SJSA1 (cell line): ENCODE results near the gene ADAT3. TPM values are rescaled to one million over a fixed set of nuclear protein-coding genes. Genes with fewer than 3 reads are reported as not detected.
A peak's percentile ranks its signal among the peaks of the same experiment; 100 is the strongest.
"Not testable (repeated sequence)": the region's sequence is repeated elsewhere in the genome, so short reads cannot be mapped to it uniquely, and the experiment has no call there.

Experiments used
- DNase-seq, 2 experiments: peaks; one replicate each; pipeline ENCODE4 v3.0.0-alpha.2; 2015 to 2020; ENCODE audit warnings: low spot score in 2 of 2, low read depth in 1 of 2
- H3K27ac ChIP-seq: fragments of 250-450 bp; sonication (Bioruptor Pico); 2 replicates; pipeline ENCODE4 v1.5.1; 2020; ENCODE audit warnings: mild to moderate bottlenecking, moderate library complexity
- H3K27me3 ChIP-seq: fragments of 250-450 bp; sonication (Bioruptor Pico); replicated peaks from 2 replicates; pipeline ENCODE4 v1.5.1; 2020; ENCODE audit warnings: mild to moderate bottlenecking, moderate library complexity
- H3K36me3 ChIP-seq: fragments of 250-450 bp; sonication (Bioruptor Pico); 2 replicates; pipeline ENCODE4 v1.5.1; 2020; ENCODE audit warnings: mild to moderate bottlenecking
- H3K4me1 ChIP-seq: fragments of 250-450 bp; sonication (Bioruptor Pico); replicated peaks from 2 replicates; pipeline ENCODE4 v1.6.1; 2021; ENCODE audit warnings: mild to moderate bottlenecking
- H3K4me3 ChIP-seq: fragments of 250-450 bp; sonication (Bioruptor Pico); 2 replicates; pipeline ENCODE4 v1.5.1; 2020; ENCODE audit warnings: mild to moderate bottlenecking
- H3K9me3 ChIP-seq: fragments of 250-450 bp; sonication (Bioruptor Pico); replicated peaks from 2 replicates; pipeline ENCODE4 v1.5.1; 2020; ENCODE audit warnings: mild to moderate bottlenecking
- total RNA-seq: library from RNA; depleted of rRNA; stranded (reverse); fragments of >200 nt; shearing (Covaris generic); gene quantifications from 2 replicates; pipeline ENCODE4 v1.2.3, GENCODE V29; 2014

Gene ADAT3
- total RNA-seq, 1 experiment from 2014 or later = 2.4 TPM

DNA sequence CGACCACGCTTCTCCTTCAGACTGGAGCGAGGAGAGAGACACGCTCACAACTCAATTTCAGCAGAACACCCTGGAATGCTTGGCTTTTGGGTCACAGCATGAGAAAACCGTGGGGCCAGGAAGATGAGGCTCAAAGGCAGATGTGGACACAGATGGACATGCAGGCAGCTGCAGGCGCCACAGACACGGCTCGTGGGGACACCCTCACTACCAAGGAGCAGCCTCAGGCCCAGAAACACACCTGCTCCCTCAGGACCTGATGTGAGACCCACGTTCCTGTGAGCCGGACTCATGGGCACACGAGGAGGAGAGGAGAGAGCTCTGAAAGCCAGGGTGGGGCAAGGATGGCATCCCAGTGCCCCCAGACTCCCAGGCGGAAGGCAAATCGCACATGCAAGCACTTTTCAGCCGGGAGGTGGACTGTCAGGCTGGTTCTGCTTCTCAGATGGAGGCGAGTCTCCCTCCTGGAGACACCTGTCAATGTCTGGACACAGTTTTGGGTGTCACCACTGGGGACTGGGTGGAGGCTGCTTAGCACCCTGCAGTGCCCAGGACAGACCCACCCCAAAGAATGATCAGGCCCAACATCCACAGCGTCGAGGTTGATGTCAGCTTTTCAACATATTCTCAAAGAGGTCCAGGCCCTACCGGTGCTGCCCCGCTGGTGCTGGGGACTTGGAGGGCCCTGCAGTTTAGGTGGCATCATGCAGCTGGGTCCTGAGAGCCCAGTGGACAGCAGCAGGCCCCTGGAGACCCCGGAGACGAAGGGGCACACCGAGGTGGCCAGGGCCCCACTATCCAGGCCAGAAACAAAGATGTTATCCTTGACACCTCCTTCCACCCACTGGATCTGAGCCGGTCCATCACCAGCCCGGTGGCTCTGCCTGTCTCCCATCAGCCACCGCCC, 22.2 kb upstream of the ADAT3 start:
- Histone ChIP-seq H3K27ac (no peak overlapping the region), H3K9me3 (no peaks in the 10 kb centered on the region), H3K36me3 (peaks cover 24% of the 10 kb centered on the region), H3K27me3 (no peaks in the 10 kb centered on the region), H3K4me3 (peak overlapping the region; percentile 74; the same call in 1 of the 2 replicates), H3K4me1 (peaks cover 10% of the 10 kb centered on the region)
- DNase-seq = no peak

DNA sequence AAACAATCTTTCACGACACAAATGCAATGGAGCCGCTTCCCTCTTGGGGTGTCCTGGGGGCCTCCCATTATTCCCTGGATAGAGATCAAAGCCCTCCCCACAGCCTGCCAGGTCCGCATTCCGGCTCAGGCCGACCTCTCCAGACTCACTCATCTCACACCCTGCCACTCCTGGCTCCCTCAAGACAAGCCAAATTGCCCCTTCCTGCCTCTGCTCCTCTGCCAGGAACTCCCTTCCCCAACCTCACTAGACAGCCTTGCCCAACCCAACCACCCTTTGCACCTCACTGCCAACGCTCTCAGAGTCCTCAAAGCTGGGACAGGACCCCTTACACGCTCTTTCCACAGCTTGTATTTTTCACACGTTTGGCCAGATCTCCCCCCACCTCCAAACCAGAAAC, 21.4 kb upstream of the ADAT3 start:
- Histone ChIP-seq H3K27me3 (no peaks in the 10 kb centered on the region), H3K27ac (no peak overlapping the region), H3K36me3 (peaks cover 24% of the 10 kb centered on the region), H3K9me3 (no peaks in the 10 kb centered on the region), H3K4me3 (peak overlapping the region; percentile 74), H3K4me1 (peaks cover 10% of the 10 kb centered on the region)
- no peak for DNase-seq

DNA sequence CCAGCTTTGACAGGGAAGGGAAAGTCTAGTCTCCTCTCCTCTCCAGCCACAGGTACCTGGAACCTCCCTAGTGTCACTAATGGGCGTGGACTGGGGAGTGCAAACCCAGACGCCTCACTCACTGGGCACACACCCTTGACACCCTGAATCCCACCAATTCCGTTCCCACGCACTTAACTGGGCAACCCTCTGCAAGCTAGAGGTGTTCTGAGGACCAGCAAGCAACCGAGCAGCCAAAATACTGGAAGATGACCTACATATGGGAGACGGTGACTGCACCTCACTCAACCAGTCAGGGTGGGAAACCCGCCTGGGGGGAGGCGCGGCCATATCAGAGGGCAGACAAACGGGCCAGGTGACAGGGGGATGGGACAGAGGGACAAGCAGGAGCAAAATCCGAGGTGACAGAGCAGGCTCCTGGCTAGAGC, 20.9 kb upstream of the ADAT3 start:
- Histone ChIP-seq H3K9me3 (no peaks in the 10 kb centered on the region), H3K4me3 (peak overlapping the region; percentile 74), H3K27me3 (no peaks in the 10 kb centered on the region), H3K27ac (no peak overlapping the region), H3K4me1 (peaks cover 10% of the 10 kb centered on the region), H3K36me3 (peaks cover 24% of the 10 kb centered on the region)
- DNase-seq = no peak

DNA sequence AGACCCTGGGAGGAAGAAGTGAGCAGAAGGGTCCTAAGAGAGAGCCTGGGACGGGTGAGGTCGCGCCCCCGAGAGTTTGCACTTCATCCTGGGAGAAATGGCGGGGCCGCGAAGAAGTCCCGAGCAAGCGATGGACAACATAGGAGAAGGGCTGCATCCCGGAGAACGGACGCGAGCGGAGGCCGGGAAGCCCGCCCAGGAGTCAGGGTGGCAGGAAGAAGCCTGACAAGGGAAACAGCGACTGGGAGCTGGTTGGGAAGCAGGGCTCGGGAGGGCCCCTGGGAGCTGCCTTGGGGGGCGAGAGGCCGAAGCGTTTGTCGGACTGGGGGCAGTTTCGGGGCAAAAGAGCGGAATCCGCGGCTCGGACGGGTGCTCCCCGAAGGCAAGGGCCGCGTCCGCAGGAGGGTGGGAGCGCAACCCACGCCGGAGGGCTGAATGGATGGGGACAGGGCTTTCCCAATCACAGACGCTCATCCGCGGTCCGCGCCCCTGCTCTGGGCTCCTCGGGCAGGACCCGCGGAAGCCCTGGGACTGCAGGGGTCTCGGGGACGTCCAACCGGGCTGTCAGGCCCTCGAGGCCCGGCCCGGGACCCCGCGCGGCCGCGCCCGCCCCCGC, 20.4 kb upstream of the ADAT3 start:
- peak in 1 of 2 experiments; percentile 37 for DNase-seq
- Histone ChIP-seq H3K4me1 (peaks cover 10% of the 10 kb centered on the region), H3K27ac (0 out of 2 replicates have a peak overlapping the region, but pooled peaks have one; percentile 27), H3K4me3 (peak overlapping the region; percentile 74), H3K27me3 (no peaks in the 10 kb centered on the region), H3K9me3 (no peaks in the 10 kb centered on the region), H3K36me3 (peaks cover 24% of the 10 kb centered on the region)

DNA sequence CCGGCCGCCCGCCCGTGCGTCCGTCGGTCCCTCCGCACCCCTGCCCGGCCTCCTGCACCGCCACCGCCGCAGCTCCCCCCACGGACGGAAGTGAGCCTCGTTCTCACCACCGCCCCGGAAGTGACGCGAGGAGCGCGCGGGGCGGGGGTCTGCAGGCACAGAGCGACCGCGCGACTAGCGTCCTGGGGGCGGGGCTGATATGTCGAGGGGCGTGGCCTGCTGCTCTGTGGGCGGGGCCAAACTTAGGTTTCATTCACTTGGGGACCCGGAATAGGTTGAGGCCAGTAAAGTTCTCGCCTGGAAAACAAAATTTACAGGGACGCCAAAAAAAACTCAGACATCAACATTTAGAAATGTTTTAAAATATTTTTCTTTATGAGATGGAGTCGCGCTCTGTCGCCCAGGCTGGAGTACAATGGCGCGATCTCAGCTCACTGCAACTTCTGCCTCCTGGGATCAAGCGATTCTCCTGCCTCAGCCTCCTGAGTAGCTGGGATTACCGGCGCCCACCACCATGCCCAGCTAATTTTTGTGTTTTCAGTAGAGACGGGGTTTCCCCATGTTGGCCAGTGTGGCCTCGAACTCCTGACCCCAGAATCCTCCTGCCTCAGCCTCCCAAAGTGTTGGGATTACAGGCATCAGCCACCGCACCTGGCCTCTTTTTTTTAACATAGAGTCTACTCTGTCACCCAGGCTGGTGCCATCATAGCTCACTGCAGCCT, 19.6 kb upstream of the ADAT3 start, which contains the start of gene ABHD17A:
Gene ABHD17A (minus strand): TSS at position 99 of the 722 bp plus-strand sequence. CDS start 3,930 bp downstream, outside the sequence.
- H3K36me3 ChIP-seq = peaks cover 18% of the 10 kb centered on the region
- peak within 1 kb of the TSS; percentile 74 for H3K4me3 ChIP-seq
- peaks cover 10% of the 10 kb centered on the region for H3K4me1 ChIP-seq
- H3K27ac ChIP-seq = 0 out of 2 replicates have a peak within 1 kb of the TSS, but pooled peaks have one; percentile 27
- peak; percentile 83 to 94 for DNase-seq
- not testable (repeated sequence) for H3K27me3 ChIP-seq, H3K9me3 ChIP-seq

DNA sequence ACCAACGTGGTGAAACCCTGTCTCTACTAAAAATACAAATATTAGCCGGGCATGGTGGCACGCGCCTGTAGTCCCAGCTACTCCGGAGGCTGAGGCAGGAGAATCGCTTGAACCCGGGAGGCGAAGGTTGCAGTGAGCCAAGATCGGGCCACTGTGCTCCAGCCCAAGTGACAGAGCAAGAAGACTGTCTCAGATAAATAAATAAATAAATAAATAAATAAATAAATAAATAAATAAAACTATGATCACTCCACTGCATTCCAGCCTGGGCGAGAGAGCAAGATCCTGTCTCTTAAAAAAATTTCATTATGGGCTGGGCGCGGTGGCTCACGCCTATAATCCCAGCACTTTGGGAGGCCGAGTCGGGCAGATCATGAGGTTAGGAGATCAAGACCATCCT, 18.8 kb upstream of the ADAT3 start:
- H3K4me3 ChIP-seq, H3K27ac ChIP-seq, H3K9me3 ChIP-seq, DNase-seq, H3K27me3 ChIP-seq: not testable (repeated sequence)
- Histone ChIP-seq H3K4me1 (peaks cover 10% of the 10 kb centered on the region), H3K36me3 (peaks cover 12% of the 10 kb centered on the region)

DNA sequence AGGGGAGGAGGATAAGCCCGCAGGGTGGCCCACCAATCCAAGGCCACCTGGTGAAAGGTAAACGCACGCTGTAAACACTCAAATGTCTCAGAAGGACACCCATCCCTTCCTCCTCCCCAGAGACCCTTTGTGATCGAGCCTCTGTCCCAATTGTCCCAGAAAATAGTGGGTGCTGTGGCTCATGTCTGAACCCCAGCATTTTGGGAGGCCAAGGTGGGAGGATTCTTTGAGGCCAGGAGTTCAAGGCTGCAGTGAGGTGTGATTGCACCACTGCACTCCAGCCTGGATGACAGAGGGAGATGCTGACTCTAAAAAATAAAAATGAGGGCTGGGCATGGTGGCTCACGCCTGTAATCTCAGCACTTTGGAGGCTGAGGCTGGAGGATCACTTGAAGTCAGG, 16.8 kb upstream of the ADAT3 start:
- no peak overlapping the region for H3K4me3 ChIP-seq
- DNase-seq = no peak
- H3K4me1 ChIP-seq = peaks cover 10% of the 10 kb centered on the region
- H3K9me3 ChIP-seq = no peaks in the 10 kb centered on the region
- no peaks in the 10 kb centered on the region for H3K27me3 ChIP-seq
- H3K36me3 ChIP-seq = no peaks in the 10 kb centered on the region; the same call in 1 of the 2 replicates
- H3K27ac ChIP-seq = no peak overlapping the region

DNA sequence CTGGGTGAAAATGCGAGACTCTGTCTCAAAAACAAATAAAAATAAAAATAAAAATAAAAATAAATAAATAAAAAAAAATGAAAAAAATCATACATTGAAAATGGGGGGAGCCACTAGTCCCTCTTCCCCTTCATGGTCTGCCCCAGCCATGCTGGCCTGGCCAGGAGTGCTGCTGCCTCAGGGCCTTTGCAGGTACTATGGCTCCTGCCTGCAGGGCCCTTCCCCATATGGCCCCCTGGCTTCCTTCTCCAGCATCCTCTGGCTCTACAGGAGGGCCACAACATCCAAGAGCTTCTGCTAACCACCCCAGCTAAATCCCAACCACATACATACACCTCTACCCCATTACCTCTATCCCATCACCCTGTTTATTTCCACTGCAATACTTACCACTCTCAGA, 15.3 kb upstream of the ADAT3 start:
- no peaks in the 10 kb centered on the region for H3K27me3 ChIP-seq
- H3K9me3 ChIP-seq = no peaks in the 10 kb centered on the region
- no peak overlapping the region for H3K27ac ChIP-seq
- no peaks in the 10 kb centered on the region; the same call in 1 of the 2 replicates for H3K36me3 ChIP-seq
- H3K4me3 ChIP-seq = no peak overlapping the region
- no peaks in the 10 kb centered on the region for H3K4me1 ChIP-seq
- DNase-seq = no peak

DNA sequence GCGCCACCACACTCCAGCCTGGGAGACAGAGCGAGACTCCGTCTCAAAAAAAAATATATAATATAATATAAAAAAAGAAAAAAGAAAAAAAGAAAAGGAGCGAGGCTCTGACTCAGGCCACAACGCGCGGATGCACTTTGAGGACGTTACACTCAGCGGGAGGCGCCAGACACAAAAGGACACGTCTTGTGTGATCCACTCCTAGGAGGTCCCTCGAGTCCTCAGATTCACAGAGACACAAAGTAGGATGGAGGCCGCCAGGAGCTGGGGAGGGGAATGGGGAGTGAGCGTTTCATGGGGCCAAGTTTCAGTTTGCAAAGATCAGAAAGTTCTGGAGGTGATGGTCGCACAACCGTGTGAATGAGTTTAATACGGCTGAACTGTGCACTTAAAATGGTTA, 11.4 kb upstream of the ADAT3 start:
- H3K27me3 ChIP-seq = no peaks in the 10 kb centered on the region
- peaks cover 7% of the 10 kb centered on the region for H3K4me1 ChIP-seq
- no peak overlapping the region for H3K27ac ChIP-seq
- no peaks in the 10 kb centered on the region for H3K36me3 ChIP-seq
- no peak overlapping the region for H3K4me3 ChIP-seq
- no peak for DNase-seq
- H3K9me3 ChIP-seq = no peaks in the 10 kb centered on the region

DNA sequence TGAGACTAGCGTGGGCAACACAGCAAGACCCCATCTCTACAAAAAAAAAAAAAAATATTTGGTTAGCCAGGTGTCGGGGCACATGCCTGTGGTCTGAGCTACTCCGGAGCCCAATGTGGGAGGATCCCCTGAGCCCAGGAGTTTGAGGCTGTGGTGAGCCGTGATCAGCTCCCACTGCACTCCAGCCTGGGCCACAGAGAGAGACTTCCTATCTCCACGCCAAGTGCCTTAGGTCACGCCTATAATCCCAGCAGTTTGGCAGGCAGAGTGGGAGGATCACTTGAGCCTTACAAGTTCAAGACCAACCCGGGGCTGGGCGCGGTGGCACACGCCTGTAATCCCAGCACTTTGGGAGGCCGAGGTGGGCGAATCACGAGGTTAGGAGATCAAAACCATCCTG, 8.7 kb upstream of the ADAT3 start:
- Histone ChIP-seq H3K4me3 (no peak overlapping the region), H3K27me3 (no peaks in the 10 kb centered on the region), H3K9me3 (no peaks in the 10 kb centered on the region), H3K36me3 (no peaks in the 10 kb centered on the region), H3K27ac (no peak overlapping the region), H3K4me1 (peaks cover 7% of the 10 kb centered on the region)
- DNase-seq = no peak

DNA sequence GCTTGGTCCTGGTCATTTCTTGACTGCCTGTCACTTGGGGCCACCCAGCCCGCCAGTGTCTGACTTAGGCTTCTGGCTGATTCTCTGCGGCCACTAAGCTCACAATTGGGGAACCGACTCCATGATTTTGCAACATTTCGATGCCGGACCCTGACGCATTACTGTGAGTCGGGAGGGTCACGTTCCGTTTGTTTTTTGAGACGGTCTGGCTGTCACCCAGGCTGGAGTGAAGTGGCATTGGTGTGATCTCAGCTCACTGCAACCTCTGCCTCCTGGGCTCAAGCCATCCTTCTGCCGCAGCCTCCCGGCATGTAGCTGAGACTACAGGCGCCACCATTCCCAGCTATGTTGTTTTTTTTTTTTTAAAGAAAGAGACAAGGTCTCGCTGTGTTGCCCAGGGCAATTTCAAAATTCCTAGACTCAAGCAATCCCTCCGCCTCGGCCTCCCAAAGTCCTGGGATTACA, 3.2 kb upstream of the ADAT3 start:
- Histone ChIP-seq H3K36me3 (peaks cover 11% of the 10 kb centered on the region), H3K27ac (no peak overlapping the region), H3K4me3 (no peak overlapping the region), H3K27me3 (no peaks in the 10 kb centered on the region), H3K9me3 (no peaks in the 10 kb centered on the region), H3K4me1 (peaks cover 14% of the 10 kb centered on the region)
- DNase-seq = no peak

DNA sequence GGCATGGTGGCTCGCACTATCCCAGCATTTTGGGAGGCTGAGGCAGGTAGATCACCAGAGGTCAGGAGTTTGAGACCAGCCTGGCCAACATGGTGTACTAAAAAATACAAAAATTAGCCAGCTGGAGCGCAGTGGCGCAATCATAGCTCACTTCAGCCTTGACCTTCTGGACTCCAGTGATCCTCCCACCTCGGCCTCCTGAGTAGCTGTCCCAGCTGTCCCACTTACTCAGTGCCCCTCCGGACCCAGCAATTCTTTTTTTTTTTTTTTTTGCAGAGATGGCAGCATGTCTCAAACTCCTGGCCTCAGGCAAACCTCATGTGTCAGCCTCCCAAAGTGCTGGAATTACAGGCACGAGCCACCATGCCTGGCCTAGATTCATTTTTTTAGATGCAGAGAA, 2.3 kb upstream of the ADAT3 start:
- Histone ChIP-seq H3K27me3 (no peaks in the 10 kb centered on the region), H3K4me3 (no peak overlapping the region), H3K36me3 (peaks cover 13% of the 10 kb centered on the region), H3K27ac (no peak overlapping the region), H3K9me3 (no peaks in the 10 kb centered on the region), H3K4me1 (peaks cover 7% of the 10 kb centered on the region)
- no peak for DNase-seq

DNA sequence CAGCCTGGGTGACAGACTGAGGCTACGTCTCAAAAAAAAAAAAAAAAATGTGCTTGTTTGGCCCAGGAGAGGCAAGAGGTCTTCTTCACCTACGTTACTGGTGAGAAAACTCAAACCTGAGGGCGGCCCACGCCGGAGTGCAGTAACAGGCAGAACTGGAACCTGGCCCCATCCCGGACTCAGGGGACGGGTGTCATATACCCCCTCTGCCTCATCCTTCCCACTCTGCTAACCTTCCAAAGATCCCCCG, 414 bp upstream of the ADAT3 start:
- Histone ChIP-seq H3K36me3 (peaks cover 19% of the 10 kb centered on the region), H3K27ac (no peak overlapping the region), H3K4me1 (peaks cover 7% of the 10 kb centered on the region), H3K4me3 (peak overlapping the region; percentile 83), H3K27me3 (no peaks in the 10 kb centered on the region), H3K9me3 (no peaks in the 10 kb centered on the region)
- DNase-seq = no peak
